ENCODE data around the gene ASB6.

Gene ASB6

GRCh38 chr9:129614932-129615331 lies 27.0 kb downstream of the ASB6 start:
- H3K4me3 ChIP-seq (ENCODE audit: low read depth, low read length): no peak overlapping the region
- TF ChIP-seq CTCF (IDR thresholded peaks at IDR 0.05; ENCODE audit: control insufficient read depth, extremely low read depth, insufficient read depth): no peak
- DNase-seq (ENCODE audit: low read depth): no peak

- no peak overlapping the region for H3K4me3 ChIP-seq (ENCODE audit: low read depth, low read length)
- DNase-seq (ENCODE audit: low read depth): no peak
- TF ChIP-seq CTCF (IDR thresholded peaks at IDR 0.05; ENCODE audit: control insufficient read depth, extremely low read depth, insufficient read depth): no peak
Observed at GRCh38 chr9:129613520-129614175, 28.3 kb downstream of the ASB6 start.

- no peak overlapping the region for H3K4me3 ChIP-seq (ENCODE audit: low read depth, low read length)
- no peak for DNase-seq (ENCODE audit: low read depth)
- TF ChIP-seq CTCF (IDR thresholded peaks at IDR 0.05; ENCODE audit: control insufficient read depth, extremely low read depth, insufficient read depth): no peak
Observed at GRCh38 chr9:129612815-129613519, 29.0 kb downstream of the ASB6 start.

- 0 out of 2 replicates have a peak, but pooled peaks have one; percentile 5 for TF ChIP-seq CTCF (IDR thresholded peaks at IDR 0.05; ENCODE audit: control insufficient read depth, extremely low read depth, insufficient read depth)
- H3K4me3 ChIP-seq (ENCODE audit: low read depth, low read length): no peak overlapping the region
- DNase-seq (ENCODE audit: low read depth): no peak
Observed at GRCh38 chr9:129612123-129612522, 29.8 kb downstream of the ASB6 start.

GRCh38 chr9:129611307-129611800 lies 30.6 kb downstream of the ASB6 start:
- no peak for DNase-seq (ENCODE audit: low read depth)
- H3K4me3 ChIP-seq (ENCODE audit: low read depth, low read length): peak overlapping the region; percentile 51; the same call in 1 of the 2 replicates
- TF ChIP-seq CTCF (IDR thresholded peaks at IDR 0.05; ENCODE audit: control insufficient read depth, extremely low read depth, insufficient read depth): no peak

GRCh38 chr9:129610473-129611306 lies 31.3 kb downstream of the ASB6 start:
- no peak for DNase-seq (ENCODE audit: low read depth)
- peak; percentile 93 for TF ChIP-seq CTCF (IDR thresholded peaks at IDR 0.05; ENCODE audit: control insufficient read depth, extremely low read depth, insufficient read depth)

More at GRCh38 chr9:129610473-129611306, 31.3 kb downstream of the ASB6 start:
- H3K4me3 ChIP-seq (ENCODE audit: low read depth, low read length): peak overlapping the region; percentile 51

Measured in LNCaP clone FGC (cell line).